Spleen (tissue), 11 donors: ENCODE results near the gene SLC6A7. TPM values are rescaled to one million over a fixed set of nuclear protein-coding genes. Genes with fewer than 3 reads are reported as not detected.

Source experiments
- DNase-seq: peaks from one replicate; pipeline ENCODE4 v3.0.0-alpha.2; 2020
- H3K27ac ChIP-seq, 8 donors: fragments of 200-600 bp; sonication (generic) in 7 of 8; 1 replicate in 4 of 8; 2 replicates in 4 of 8; pipeline versions ENCODE4 v1.5.0 to v1.8.0; 2016 to 2021; ENCODE audit warnings: inconsistent platforms in 4 of 8, mild to moderate bottlenecking in 4 of 8, moderate library complexity in 1 of 8
- H3K27me3 ChIP-seq, 7 donors: fragments of 200-600 bp; sonication (generic) in 6 of 7; replicated peaks in 1 of 7; 1 replicate in 4 of 7; 2 replicates in 3 of 7; pipeline versions ENCODE4 v1.5.0 to v1.8.0; 2016 to 2021; ENCODE audit warnings: inconsistent platforms in 3 of 7, mild to moderate bottlenecking in 1 of 7
- H3K36me3 ChIP-seq, 6 donors: fragments of 200-600 bp; sonication (generic) in 5 of 6; 1 replicate in 4 of 6; 2 replicates in 2 of 6; pipeline versions ENCODE4 v1.5.0 to v1.8.0; 2016 to 2021; ENCODE audit warnings: inconsistent platforms in 2 of 6
- H3K4me1 ChIP-seq, 6 donors: fragments of 200-600 bp; sonication (generic) in 5 of 6; 1 replicate in 3 of 6; 2 replicates in 3 of 6; pipeline versions ENCODE4 v1.5.0 to v1.8.0; 2016 to 2021; ENCODE audit warnings: inconsistent platforms in 3 of 6
- H3K4me3 ChIP-seq, 8 donors: fragments of 200-600 bp; sonication (generic) in 7 of 8; 1 replicate in 4 of 8; 2 replicates in 4 of 8; pipeline versions ENCODE4 v1.5.0 to v1.8.0; 2016 to 2021; ENCODE audit warnings: inconsistent platforms in 4 of 8, mild to moderate bottlenecking in 4 of 8, moderate library complexity in 2 of 8
- H3K9me3 ChIP-seq, 8 donors: fragments of 200-600 bp; sonication (generic) in 7 of 8; 1 replicate in 4 of 8; 2 replicates in 4 of 8; pipeline versions ENCODE4 v1.5.0 to v1.8.0; 2016 to 2021; ENCODE audit warnings: inconsistent platforms in 4 of 8
- POLR2A ChIP-seq, 3 donors: fragments of 450-650 bp; IDR thresholded peaks; one replicate each; pipeline ENCODE4 v1.5.1; 2017; ENCODE audit warnings: antibody characterized with exemption in 3 of 3, mild to moderate bottlenecking in 1 of 3
- POLR2AphosphoS5 ChIP-seq, 3 donors: sonication (generic); formaldehyde crosslinking; IDR thresholded peaks; one replicate each; pipeline ENCODE4 v1.5.1; 2017; ENCODE audit warnings: antibody characterized with exemption in 3 of 3
- WGBS, 5 donors: extraction: QIAGEN DNeasy Blood & Tissue Kit in 3 of 5; methylation state at CpG; one replicate each; pipeline versions ENCODE4 v1.1.5 to v1.1.7; 2013 to 2018; 5-methylcytosine and 5-hydroxymethylcytosine counted together
- intact Hi-C: fragments of 100-400 bp; cut with DNase I; formaldehyde crosslinking; loops from one replicate; pipeline ENCODE4 v1.15.0; 2023; ENCODE audit warnings: low total_unique reads
- polyA plus RNA-seq, 3 donors: library from polyadenylated mRNA; stranded (reverse); fragments of 200-250 nt; gene quantifications; one replicate each; pipeline ENCODE4 v1.2.1, GENCODE V29; 2013
- total RNA-seq, 7 donors: library from RNA; depleted of rRNA in 3 of 7; stranded (reverse); fragments of >200 nt in 3 of 7; fragmentation: NEBNext Ultra II Directional in 4 of 7; extraction: Animal tissue kit (Norgen Biotek cat#: 25700) in 4 of 7; gene quantifications; one replicate each; pipeline versions ENCODE4 v1.1.0 to v1.2.1, GENCODE V29; 2016 to 2021
- TF ChIP-seq, protein P1 (sequence below), 11 experiments: fragments of 200-600 bp in 7 of 11; fragments of 450-650 bp in 4 of 11; sonication (generic) in 4 of 11; IDR thresholded peaks in 8 of 11; conservative IDR thresholded peaks in 3 of 11; 1 replicate in 7 of 11; 2 replicates in 4 of 11; pipeline versions ENCODE4 v1.4.0 to v1.8.0; 2016 to 2021; ENCODE audit warnings: antibody characterized with exemption in 11 of 11, inconsistent platforms in 4 of 11, mild to moderate bottlenecking in 1 of 11
- donor health status: healthy with polysubstance abuse.
- donor health status: DM: no; HTN: no; CAD: no; lungs with moderate emphysema.
- donor health status: DM: no; HTN: no; CAD: no.
- donor health status: Bipolar disorder and iron deficiency.
- donor health status: healthy.
- donor health status: DM: no; HTN: no; CAD: no.
- donor health status: DM: yes; HTN: yes; CAD: no.

SLC6A7 gene
- total and polyA plus RNA-seq, 10 donors = 0.03 to 0.10 TPM; not detected in 8

DNA sequence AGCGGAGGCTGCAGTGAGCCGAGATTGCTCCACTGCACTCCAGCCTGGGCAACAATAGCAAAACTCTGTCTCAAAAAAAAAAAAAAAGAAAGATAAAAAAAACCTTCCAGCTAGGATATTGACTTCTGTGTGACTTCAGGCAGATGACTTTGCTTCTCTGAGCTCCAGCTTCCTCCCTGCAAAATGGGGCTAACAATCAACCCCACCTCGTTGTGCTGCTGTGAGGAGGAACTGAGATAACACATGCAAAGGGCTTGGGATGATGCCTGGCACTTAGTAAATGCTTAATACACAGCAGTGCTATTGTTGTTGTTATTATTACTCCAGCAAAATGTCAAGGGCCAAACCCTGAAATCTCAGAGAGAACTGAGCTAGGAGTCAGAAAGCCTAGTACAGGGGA, 26.8 kb upstream of the SLC6A7 start:
- WGBS, 5 donors = 69 to 74% (median 72%) methylated on average over 3 of the region's 3 CpGs
- H3K27me3 ChIP-seq = peaks cover 5 to 23% (median 20%) of the 10 kb centered on the region in 7 donors
- no peaks in the 10 kb centered on the region for H3K36me3 ChIP-seq
- no peak overlapping the region for H3K27ac ChIP-seq
- TF ChIP-seq POLR2AphosphoS5 (IDR thresholded peaks at IDR 0.05) = no peak
- TF ChIP-seq, protein P1, sequence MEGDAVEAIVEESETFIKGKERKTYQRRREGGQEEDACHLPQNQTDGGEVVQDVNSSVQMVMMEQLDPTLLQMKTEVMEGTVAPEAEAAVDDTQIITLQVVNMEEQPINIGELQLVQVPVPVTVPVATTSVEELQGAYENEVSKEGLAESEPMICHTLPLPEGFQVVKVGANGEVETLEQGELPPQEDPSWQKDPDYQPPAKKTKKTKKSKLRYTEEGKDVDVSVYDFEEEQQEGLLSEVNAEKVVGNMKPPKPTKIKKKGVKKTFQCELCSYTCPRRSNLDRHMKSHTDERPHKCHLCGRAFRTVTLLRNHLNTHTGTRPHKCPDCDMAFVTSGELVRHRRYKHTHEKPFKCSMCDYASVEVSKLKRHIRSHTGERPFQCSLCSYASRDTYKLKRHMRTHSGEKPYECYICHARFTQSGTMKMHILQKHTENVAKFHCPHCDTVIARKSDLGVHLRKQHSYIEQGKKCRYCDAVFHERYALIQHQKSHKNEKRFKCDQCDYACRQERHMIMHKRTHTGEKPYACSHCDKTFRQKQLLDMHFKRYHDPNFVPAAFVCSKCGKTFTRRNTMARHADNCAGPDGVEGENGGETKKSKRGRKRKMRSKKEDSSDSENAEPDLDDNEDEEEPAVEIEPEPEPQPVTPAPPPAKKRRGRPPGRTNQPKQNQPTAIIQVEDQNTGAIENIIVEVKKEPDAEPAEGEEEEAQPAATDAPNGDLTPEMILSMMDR (IDR thresholded peaks at IDR 0.05 in 8 of 11, conservative IDR thresholded peaks at IDR 0.05 in 3 of 11) = no peak
- no peak overlapping the region for H3K4me3 ChIP-seq
- H3K4me1 ChIP-seq = peaks cover 3 to 67% (median 16%) of the 10 kb centered on the region in 6 donors
- intact Hi-C loops = no loop called here
- H3K9me3 ChIP-seq = no peaks in the 10 kb centered on the region
- DNase-seq = no peak

DNA sequence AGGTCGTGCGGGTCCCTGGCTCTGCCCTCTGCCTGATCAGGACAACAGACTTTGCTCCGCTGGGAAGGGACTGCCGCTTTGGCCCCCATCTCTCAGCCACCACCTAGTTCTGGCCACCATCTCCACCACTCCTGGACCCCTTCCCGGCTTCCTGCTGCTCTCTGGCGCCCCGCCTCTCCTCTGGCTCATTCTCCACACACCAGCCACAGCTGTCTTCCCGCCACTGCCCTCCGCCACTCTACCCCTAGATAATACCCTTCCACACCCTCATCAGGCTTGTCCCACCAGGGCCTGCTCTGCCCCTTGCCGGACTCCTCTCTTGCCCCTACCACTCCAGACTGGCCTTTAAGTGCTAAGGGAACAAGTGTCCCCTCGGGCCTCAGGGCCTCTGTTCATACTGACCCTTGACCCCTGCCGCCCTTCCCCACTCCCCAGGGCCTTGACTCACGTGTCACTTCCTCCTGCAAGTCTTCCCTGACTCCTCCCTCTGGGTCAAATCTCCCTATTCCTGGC, 26.3 kb upstream of the SLC6A7 start:
- WGBS, 5 donors = 62 to 78% (median 72%) methylated on average over 13 of the region's 13 CpGs
- H3K27ac ChIP-seq = no peak overlapping the region
- TF ChIP-seq, protein P1 (IDR thresholded peaks at IDR 0.05 in 8 of 11, conservative IDR thresholded peaks at IDR 0.05 in 3 of 11) = no peak
- TF ChIP-seq POLR2A (IDR thresholded peaks at IDR 0.05) (no peak), POLR2AphosphoS5 (IDR thresholded peaks at IDR 0.05) (no peak)
- H3K4me1 ChIP-seq = peaks cover 3 to 61% (median 16%) of the 10 kb centered on the region in 6 donors
- no peak for DNase-seq
- H3K4me3 ChIP-seq = no peak overlapping the region
- no peaks in the 10 kb centered on the region for H3K36me3 ChIP-seq
- peaks cover 5 to 28% (median 22%) of the 10 kb centered on the region in 7 donors for H3K27me3 ChIP-seq
- no peaks in the 10 kb centered on the region for H3K9me3 ChIP-seq
- intact Hi-C loops = no loop called here

DNA sequence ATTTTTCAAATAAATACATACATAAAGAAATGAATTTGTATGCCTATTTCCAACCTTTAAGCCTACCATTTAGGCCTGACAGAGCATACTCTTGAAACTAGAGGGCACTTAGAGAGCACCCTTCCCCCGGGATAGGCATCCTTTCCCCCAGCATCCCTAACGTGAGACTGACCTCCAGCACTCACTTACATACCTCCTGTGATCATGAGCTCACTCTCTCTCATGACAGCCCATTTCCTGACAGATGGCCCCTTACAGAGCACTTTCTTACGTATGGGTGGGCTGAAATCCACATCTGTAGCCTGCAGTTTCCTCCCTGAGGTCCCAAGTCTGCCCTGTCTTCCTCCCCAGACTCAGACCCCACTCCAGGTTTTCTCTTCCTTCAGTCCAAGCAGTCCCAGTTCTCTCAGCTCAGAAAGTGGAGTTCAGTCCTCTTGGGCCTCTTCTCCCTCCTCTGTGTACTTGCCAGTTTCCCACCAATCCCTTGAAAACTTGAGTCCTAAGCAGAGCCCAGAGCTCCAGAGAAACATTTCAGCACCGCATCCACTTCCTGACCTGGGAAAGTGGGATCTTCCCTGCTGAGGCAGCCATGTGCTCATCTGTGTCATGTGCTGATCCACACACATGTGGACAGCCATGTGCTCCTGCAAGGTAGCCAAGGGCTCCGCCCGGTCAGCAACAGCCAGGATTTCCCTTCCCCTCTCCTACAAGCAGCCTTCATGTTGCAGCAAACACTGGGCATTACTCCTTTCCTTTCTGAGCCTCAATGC, 25.5 kb upstream of the SLC6A7 start:
- intact Hi-C loops = no loop called here

More for the DNA sequence above, 25.5 kb upstream of the SLC6A7 start:
- Histone ChIP-seq H3K27ac (no peak overlapping the region), H3K9me3 (no peaks in the 10 kb centered on the region), H3K27me3 (peaks cover 5 to 36% (median 28%) of the 10 kb centered on the region in 7 donors), H3K4me1 (peaks cover 0 to 55% (median 16%) of the 10 kb centered on the region in 6 donors), H3K36me3 (no peaks in the 10 kb centered on the region), H3K4me3 (no peak overlapping the region)
- 53 to 68% (median 61%) methylated on average over 6 of the region's 6 CpGs for WGBS, 5 donors
- no peak for DNase-seq
- no peak for TF ChIP-seq POLR2AphosphoS5 (IDR thresholded peaks at IDR 0.05)
- TF ChIP-seq, protein P1 (IDR thresholded peaks at IDR 0.05 in 8 of 11, conservative IDR thresholded peaks at IDR 0.05 in 3 of 11) = no peak
- no peak for TF ChIP-seq POLR2A (IDR thresholded peaks at IDR 0.05)
